ENCODE data around the gene RIMKLA.

The RIMKLA gene

DNA sequence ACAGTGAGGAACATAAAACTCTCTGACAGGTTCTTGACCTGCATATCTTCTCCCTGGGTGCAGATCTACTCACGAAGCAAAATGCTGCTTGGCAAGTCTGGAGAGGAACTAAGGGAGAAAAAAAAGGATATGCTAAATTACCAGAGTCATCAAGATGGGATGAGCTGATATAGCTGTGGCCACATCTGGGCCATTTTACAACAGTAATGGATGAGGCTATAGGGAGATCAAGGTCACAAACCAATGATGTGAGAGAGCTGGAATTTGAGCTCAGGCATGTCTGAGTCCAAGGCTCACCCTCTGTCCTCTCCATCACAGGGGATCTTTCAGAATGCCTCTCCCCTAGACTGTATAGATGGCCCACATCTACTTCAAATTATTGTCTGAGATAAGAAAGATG lies 49.0 kb downstream of the RIMKLA start:
- Histone ChIP-seq H3K4me1 (ENCODE audit: control insufficient read depth, insufficient read depth, low read length) (peaks cover 1% of the 10 kb centered on the region; the same call in 1 of the 2 replicates), H3K9me3 (ENCODE audit: control insufficient read depth, insufficient read depth, low read length) (no peaks in the 10 kb centered on the region), H3K27me3 (ENCODE audit: control insufficient read depth, insufficient read depth, low read length) (no peaks in the 10 kb centered on the region), H3K27ac (ENCODE audit: low read length) (no peak overlapping the region), H3K4me3 (ENCODE audit: low read length) (no peak overlapping the region), H3K36me3 (ENCODE audit: control insufficient read depth, insufficient read depth, low read length) (no peaks in the 10 kb centered on the region)
- DNase-seq (ENCODE audit: low read depth, low spot score), result no peak
- WGBS (ENCODE audit: insufficient coverage, insufficient read length), result no CpG with 5 or more reads among the region's 1 CpG

- no peaks in the 10 kb centered on the region for H3K9me3 ChIP-seq (ENCODE audit: control insufficient read depth, insufficient read depth, low read length)
- no CpG with 5 or more reads among the region's 3 CpGs for WGBS (ENCODE audit: insufficient coverage, insufficient read length)
Observed at GRCh38 chr1:42430286-42431135, 49.9 kb downstream of the RIMKLA start.

GRCh38 chr1:42431514-42431913 lies 50.9 kb downstream of the RIMKLA start:
- Histone ChIP-seq H3K4me3 (ENCODE audit: low read length) (no peak overlapping the region), H3K9me3 (ENCODE audit: control insufficient read depth, insufficient read depth, low read length) (no peaks in the 10 kb centered on the region), H3K27me3 (ENCODE audit: control insufficient read depth, insufficient read depth, low read length) (no peaks in the 10 kb centered on the region), H3K36me3 (ENCODE audit: control insufficient read depth, insufficient read depth, low read length) (no peaks in the 10 kb centered on the region), H3K27ac (ENCODE audit: low read length) (no peak overlapping the region), H3K4me1 (ENCODE audit: control insufficient read depth, insufficient read depth, low read length) (peaks cover 1% of the 10 kb centered on the region; the same call in 1 of the 2 replicates)
- no peak for DNase-seq (ENCODE audit: low read depth, low spot score)
- no CpG with 5 or more reads among the region's 3 CpGs for WGBS (ENCODE audit: insufficient coverage, insufficient read length)

More at GRCh38 chr1:42430286-42431135, 49.9 kb downstream of the RIMKLA start:
- no peak for DNase-seq (ENCODE audit: low read depth, low spot score)
- H3K27me3 ChIP-seq (ENCODE audit: control insufficient read depth, insufficient read depth, low read length), result no peaks in the 10 kb centered on the region
- H3K4me1 ChIP-seq (ENCODE audit: control insufficient read depth, insufficient read depth, low read length), result peaks cover 1% of the 10 kb centered on the region; the same call in 1 of the 2 replicates
- H3K4me3 ChIP-seq (ENCODE audit: low read length), result no peak overlapping the region
- no peaks in the 10 kb centered on the region for H3K36me3 ChIP-seq (ENCODE audit: control insufficient read depth, insufficient read depth, low read length)
- no peak overlapping the region for H3K27ac ChIP-seq (ENCODE audit: low read length)

GRCh38 chr1:42432714-42433113 lies 52.1 kb downstream of the RIMKLA start:
- Histone ChIP-seq H3K9me3 (ENCODE audit: control insufficient read depth, insufficient read depth, low read length) (no peaks in the 10 kb centered on the region), H3K4me3 (ENCODE audit: low read length) (no peak overlapping the region), H3K4me1 (ENCODE audit: control insufficient read depth, insufficient read depth, low read length) (peaks cover 1% of the 10 kb centered on the region; the same call in 1 of the 2 replicates), H3K36me3 (ENCODE audit: control insufficient read depth, insufficient read depth, low read length) (no peaks in the 10 kb centered on the region), H3K27me3 (ENCODE audit: control insufficient read depth, insufficient read depth, low read length) (no peaks in the 10 kb centered on the region), H3K27ac (ENCODE audit: low read length) (no peak overlapping the region)
- WGBS (ENCODE audit: insufficient coverage, insufficient read length), result no CpG with 5 or more reads among the region's 4 CpGs
- no peak for DNase-seq (ENCODE audit: low read depth, low spot score)

DNA sequence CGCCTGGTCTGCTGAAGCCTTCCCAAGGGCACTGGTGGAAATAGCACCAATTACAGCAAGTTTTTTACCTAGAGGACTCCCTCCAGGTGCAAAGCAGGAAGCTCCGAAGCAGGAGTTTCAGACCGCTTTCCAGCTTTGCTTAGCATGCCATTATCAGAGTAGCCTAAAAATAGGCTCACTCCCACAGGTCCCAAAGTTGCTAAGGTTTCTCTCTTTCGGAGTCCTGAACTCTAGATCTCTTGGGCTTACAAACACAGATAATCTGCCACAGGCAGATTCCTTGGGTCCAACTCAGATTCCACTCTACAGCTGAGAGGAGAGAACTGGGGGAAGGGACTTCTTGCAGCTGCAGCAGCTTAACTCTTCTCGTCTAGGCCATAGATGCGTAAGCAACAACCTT lies 52.8 kb downstream of the RIMKLA start:
- Histone ChIP-seq H3K4me1 (ENCODE audit: control insufficient read depth, insufficient read depth, low read length) (peaks cover 1% of the 10 kb centered on the region; the same call in 1 of the 2 replicates), H3K4me3 (ENCODE audit: low read length) (no peak overlapping the region), H3K9me3 (ENCODE audit: control insufficient read depth, insufficient read depth, low read length) (no peaks in the 10 kb centered on the region), H3K27me3 (ENCODE audit: control insufficient read depth, insufficient read depth, low read length) (no peaks in the 10 kb centered on the region), H3K36me3 (ENCODE audit: control insufficient read depth, insufficient read depth, low read length) (no peaks in the 10 kb centered on the region), H3K27ac (ENCODE audit: low read length) (no peak overlapping the region)
- no CpG with 5 or more reads among the region's 6 CpGs for WGBS (ENCODE audit: insufficient coverage, insufficient read length)
- no peak for DNase-seq (ENCODE audit: low read depth, low spot score)

- no peak for DNase-seq (ENCODE audit: low read depth, low spot score)
- no peak overlapping the region for H3K27ac ChIP-seq (ENCODE audit: low read length)
- H3K27me3 ChIP-seq (ENCODE audit: control insufficient read depth, insufficient read depth, low read length), result no peaks in the 10 kb centered on the region
- WGBS (ENCODE audit: insufficient coverage, insufficient read length), result no CpG with 5 or more reads among the region's 4 CpGs
- H3K4me3 ChIP-seq (ENCODE audit: low read length), result no peak overlapping the region
- H3K36me3 ChIP-seq (ENCODE audit: control insufficient read depth, insufficient read depth, low read length), result no peaks in the 10 kb centered on the region
- H3K4me1 ChIP-seq (ENCODE audit: control insufficient read depth, insufficient read depth, low read length), result peaks cover 1% of the 10 kb centered on the region; the same call in 1 of the 2 replicates
- no peaks in the 10 kb centered on the region for H3K9me3 ChIP-seq (ENCODE audit: control insufficient read depth, insufficient read depth, low read length)
Observed at GRCh38 chr1:42434340-42434739, 53.7 kb downstream of the RIMKLA start.

- Histone ChIP-seq H3K4me1 (ENCODE audit: control insufficient read depth, insufficient read depth, low read length) (no peaks in the 10 kb centered on the region), H3K36me3 (ENCODE audit: control insufficient read depth, insufficient read depth, low read length) (no peaks in the 10 kb centered on the region), H3K27me3 (ENCODE audit: control insufficient read depth, insufficient read depth, low read length) (no peaks in the 10 kb centered on the region), H3K4me3 (ENCODE audit: low read length) (no peak overlapping the region), H3K27ac (ENCODE audit: low read length) (no peak overlapping the region), H3K9me3 (ENCODE audit: control insufficient read depth, insufficient read depth, low read length) (no peaks in the 10 kb centered on the region)
- DNase-seq (ENCODE audit: low read depth, low spot score), result no peak
- no CpG with 5 or more reads among the region's 2 CpGs for WGBS (ENCODE audit: insufficient coverage, insufficient read length)
Observed at GRCh38 chr1:42439940-42440339, 59.3 kb downstream of the RIMKLA start.

- no peaks in the 10 kb centered on the region for H3K9me3 ChIP-seq (ENCODE audit: control insufficient read depth, insufficient read depth, low read length)
- no peak overlapping the region for H3K27ac ChIP-seq (ENCODE audit: low read length)
- no peak for DNase-seq (ENCODE audit: low read depth, low spot score)
- H3K4me3 ChIP-seq (ENCODE audit: low read length), result no peak overlapping the region
- WGBS (ENCODE audit: insufficient coverage, insufficient read length), result no CpG with 5 or more reads among the region's 2 CpGs
- no peaks in the 10 kb centered on the region for H3K36me3 ChIP-seq (ENCODE audit: control insufficient read depth, insufficient read depth, low read length)
- no peaks in the 10 kb centered on the region for H3K4me1 ChIP-seq (ENCODE audit: control insufficient read depth, insufficient read depth, low read length)
- no peaks in the 10 kb centered on the region for H3K27me3 ChIP-seq (ENCODE audit: control insufficient read depth, insufficient read depth, low read length)
Observed at GRCh38 chr1:42442662-42443061, 62.1 kb downstream of the RIMKLA start.

- Histone ChIP-seq H3K27me3 (ENCODE audit: control insufficient read depth, insufficient read depth, low read length) (no peaks in the 10 kb centered on the region), H3K9me3 (ENCODE audit: control insufficient read depth, insufficient read depth, low read length) (no peaks in the 10 kb centered on the region)
Observed at GRCh38 chr1:42449256-42449655, 68.7 kb downstream of the RIMKLA start.

GRCh38 chr1:42450061-42450460 lies 69.5 kb downstream of the RIMKLA start:
- Histone ChIP-seq H3K4me1 (ENCODE audit: control insufficient read depth, insufficient read depth, low read length) (no peaks in the 10 kb centered on the region), H3K36me3 (ENCODE audit: control insufficient read depth, insufficient read depth, low read length) (no peaks in the 10 kb centered on the region), H3K4me3 (ENCODE audit: low read length) (no peak overlapping the region), H3K27me3 (ENCODE audit: control insufficient read depth, insufficient read depth, low read length) (no peaks in the 10 kb centered on the region), H3K9me3 (ENCODE audit: control insufficient read depth, insufficient read depth, low read length) (no peaks in the 10 kb centered on the region), H3K27ac (ENCODE audit: low read length) (no peak overlapping the region)
- WGBS (ENCODE audit: insufficient coverage, insufficient read length), result no CpG with 5 or more reads among the region's 1 CpG
- no peak for DNase-seq (ENCODE audit: low read depth, low spot score)

More at GRCh38 chr1:42449256-42449655, 68.7 kb downstream of the RIMKLA start:
- no peak overlapping the region for H3K27ac ChIP-seq (ENCODE audit: low read length)
- no peak overlapping the region for H3K4me3 ChIP-seq (ENCODE audit: low read length)
- DNase-seq (ENCODE audit: low read depth, low spot score), result no peak
- H3K4me1 ChIP-seq (ENCODE audit: control insufficient read depth, insufficient read depth, low read length), result no peaks in the 10 kb centered on the region
- H3K36me3 ChIP-seq (ENCODE audit: control insufficient read depth, insufficient read depth, low read length), result no peaks in the 10 kb centered on the region

GRCh38 chr1:42453386-42453785 lies 72.8 kb downstream of the RIMKLA start:
- DNase-seq (ENCODE audit: low read depth, low spot score), result no peak
- no peaks in the 10 kb centered on the region for H3K27me3 ChIP-seq (ENCODE audit: control insufficient read depth, insufficient read depth, low read length)
- H3K27ac ChIP-seq (ENCODE audit: low read length), result no peak overlapping the region
- no peaks in the 10 kb centered on the region for H3K4me1 ChIP-seq (ENCODE audit: control insufficient read depth, insufficient read depth, low read length)
- no CpG with 5 or more reads among the region's 4 CpGs for WGBS (ENCODE audit: insufficient coverage, insufficient read length)
- H3K36me3 ChIP-seq (ENCODE audit: control insufficient read depth, insufficient read depth, low read length), result no peaks in the 10 kb centered on the region
- no peaks in the 10 kb centered on the region for H3K9me3 ChIP-seq (ENCODE audit: control insufficient read depth, insufficient read depth, low read length)
- no peak overlapping the region for H3K4me3 ChIP-seq (ENCODE audit: low read length)
